Thymus (tissue), 11 donors: ENCODE measurements around the gene MBP. TPM values are rescaled to one million over a fixed set of nuclear protein-coding genes. Genes with fewer than 3 reads are reported as not detected.

Source experiments
- DNase-seq, 9 donors: peaks; one replicate each; pipeline ENCODE4 v3.0.0-alpha.2; 2013; ENCODE audit warnings: low spot score in 9 of 9, low read depth in 6 of 9, missing footprints in 1 of 9
- H3K27ac ChIP-seq, 2 donors: one replicate each; pipeline ENCODE4 v1.5.1; 2013; ENCODE audit warnings: control low read depth in 1 of 2, low read depth in 1 of 2, low read length in 1 of 2, mild to moderate bottlenecking in 1 of 2, moderate library complexity in 1 of 2
- H3K27me3 ChIP-seq, 2 donors: one replicate each; pipeline ENCODE4 v1.5.1; 2013; ENCODE audit warnings: low read length in 1 of 2; ENCODE audit not compliant: control insufficient read depth in 2 of 2, insufficient read depth in 1 of 2
- H3K36me3 ChIP-seq, 2 donors: one replicate each; pipeline ENCODE4 v1.5.1; 2013; ENCODE audit warnings: low read length in 1 of 2, mild to moderate bottlenecking in 1 of 2, moderate library complexity in 1 of 2; ENCODE audit not compliant: control insufficient read depth in 2 of 2, insufficient read depth in 2 of 2
- H3K4me1 ChIP-seq, 2 donors: one replicate each; pipeline ENCODE4 v1.5.1; 2013; ENCODE audit warnings: low read length in 2 of 2; ENCODE audit not compliant: control insufficient read depth in 2 of 2, insufficient read depth in 2 of 2
- H3K4me3 ChIP-seq, 2 donors: one replicate each; pipeline ENCODE4 v1.5.1; 2013; ENCODE audit warnings: low read length in 2 of 2, control low read depth in 1 of 2, mild to moderate bottlenecking in 1 of 2
- H3K9me3 ChIP-seq, 2 donors: one replicate each; pipeline ENCODE4 v1.5.1; 2013; ENCODE audit warnings: low read length in 1 of 2, mild to moderate bottlenecking in 1 of 2; ENCODE audit not compliant: control insufficient read depth in 2 of 2, insufficient read depth in 1 of 2
- WGBS: extraction: QIAGEN DNeasy Blood & Tissue Kit; methylation state at CpG from one replicate; pipeline ENCODE4 v1.1.7; 2013; 5-methylcytosine and 5-hydroxymethylcytosine counted together
- polyA plus RNA-seq: library from polyadenylated mRNA; stranded (reverse); fragments of 200-250 nt; gene quantifications from one replicate; pipeline ENCODE4 v1.2.3, GENCODE V29; 2013
- total RNA-seq: library from RNA; stranded (reverse); fragments of 120-200 nt; gene quantifications from one replicate; pipeline ENCODE4 v1.2.4, GENCODE V29; 2013
- donor health status: healthy.

MBP gene
- total and polyA plus RNA-seq, 2 donors, result 16.1 to 16.3 TPM

GRCh38 chr18:77133051-77133834, 660 bp upstream of the MBP start:
- DNase-seq, result peak in 1 of 9 donors; percentile 30
- peak overlapping the region in 1 of 2 donors; percentile 80 for H3K27ac ChIP-seq

DNA sequence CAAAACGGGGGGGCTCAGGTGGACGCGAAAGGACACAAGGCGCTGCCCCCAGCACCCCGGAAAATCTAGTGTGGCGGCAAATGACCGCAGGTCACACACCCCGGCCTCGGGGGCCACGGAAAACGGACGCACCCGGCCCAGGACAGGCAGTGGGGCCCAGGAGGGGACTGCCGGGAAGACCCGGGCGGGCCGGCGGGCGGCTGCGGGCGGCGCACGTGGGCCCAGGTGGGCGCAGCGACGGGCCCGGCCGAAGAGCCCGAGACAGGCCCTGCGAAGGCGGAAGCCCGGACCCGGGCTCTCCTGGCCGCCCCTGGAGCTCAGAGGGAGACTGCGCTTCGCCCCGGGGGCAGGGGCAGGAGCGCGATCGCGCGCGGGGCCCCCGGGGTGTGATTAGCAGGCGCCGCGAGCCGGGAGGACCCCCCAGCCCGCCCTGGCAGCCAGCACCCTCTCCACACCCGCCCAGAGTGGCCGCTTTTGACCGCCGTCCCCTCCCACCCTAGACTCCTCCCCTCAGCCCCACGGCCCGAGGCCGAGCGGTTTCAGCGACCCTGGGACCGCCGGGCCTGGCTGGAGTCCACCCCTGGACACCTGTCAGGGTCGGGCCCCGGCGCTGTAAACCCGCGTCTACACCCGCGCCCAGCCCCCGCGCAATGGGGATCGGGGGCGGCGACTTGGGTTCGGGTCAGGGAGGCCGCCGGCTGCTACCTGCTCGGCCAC, 773 bp downstream of the MBP start:
- Histone ChIP-seq H3K27ac (peak overlapping the region; percentile 57 to 80), H3K4me3 (peak overlapping the region; percentile 51 to 54), H3K9me3 (no peaks in the 10 kb centered on the region), H3K36me3 (no peaks in the 10 kb centered on the region), H3K27me3 (peaks cover 24 to 53% of the 10 kb centered on the region in 2 donors), H3K4me1 (peaks cover 2 to 46% of the 10 kb centered on the region in 2 donors)
- peak in 1 of 9 donors; percentile 31 for DNase-seq
- under 1% methylated on average over 76 of the region's 76 CpGs for WGBS

More at GRCh38 chr18:77133051-77133834, 660 bp upstream of the MBP start:
- H3K4me3 ChIP-seq, result peak overlapping the region; percentile 12 to 54
- H3K27me3 ChIP-seq, result peaks cover 24 to 53% of the 10 kb centered on the region in 2 donors
- no peaks in the 10 kb centered on the region for H3K36me3 ChIP-seq
- H3K9me3 ChIP-seq, result no peaks in the 10 kb centered on the region
- H3K4me1 ChIP-seq, result peaks cover 2 to 40% of the 10 kb centered on the region in 2 donors
- 44% methylated on average over 44 of the region's 44 CpGs for WGBS

GRCh38 chr18:77131100-77131651, 1.4 kb downstream of the MBP start:
- H3K4me1 ChIP-seq, result peaks cover 2 to 46% of the 10 kb centered on the region in 2 donors
- WGBS, result under 1% methylated on average over 31 of the region's 31 CpGs
- H3K4me3 ChIP-seq, result peak overlapping the region; percentile 51 to 54
- H3K9me3 ChIP-seq, result no peaks in the 10 kb centered on the region
- H3K27me3 ChIP-seq, result peaks cover 24 to 53% of the 10 kb centered on the region in 2 donors
- H3K27ac ChIP-seq, result peak overlapping the region; percentile 54 to 60
- H3K36me3 ChIP-seq, result no peaks in the 10 kb centered on the region
- peak in 1 of 9 donors; percentile 54 for DNase-seq

GRCh38 chr18:77130229-77131099, 2.1 kb downstream of the MBP start:
- Histone ChIP-seq H3K4me3 (peak overlapping the region; percentile 5 to 51), H3K27me3 (peaks cover 24 to 51% of the 10 kb centered on the region in 2 donors), H3K4me1 (peaks cover 2 to 46% of the 10 kb centered on the region in 2 donors), H3K36me3 (no peaks in the 10 kb centered on the region), H3K9me3 (no peaks in the 10 kb centered on the region), H3K27ac (peak overlapping the region; percentile 19 to 20)
- 50% methylated on average over 27 of the region's 27 CpGs for WGBS
- DNase-seq, result peak in 1 of 9 donors; percentile 33

- no peak overlapping the region for H3K4me3 ChIP-seq
- peaks cover 12 to 51% of the 10 kb centered on the region in 2 donors for H3K4me1 ChIP-seq
- H3K27me3 ChIP-seq, result peaks cover 24 to 49% of the 10 kb centered on the region in 2 donors
- DNase-seq, result no peak
- 93% methylated on average over 7 of the region's 7 CpGs for WGBS
- no peaks in the 10 kb centered on the region for H3K36me3 ChIP-seq
- H3K27ac ChIP-seq, result no peak overlapping the region
- H3K9me3 ChIP-seq, result peaks cover 0 to 1% of the 10 kb centered on the region in 2 donors
These were observed 3.4 kb downstream of the MBP start for GRCh38 chr18:77129150-77129551.

DNA sequence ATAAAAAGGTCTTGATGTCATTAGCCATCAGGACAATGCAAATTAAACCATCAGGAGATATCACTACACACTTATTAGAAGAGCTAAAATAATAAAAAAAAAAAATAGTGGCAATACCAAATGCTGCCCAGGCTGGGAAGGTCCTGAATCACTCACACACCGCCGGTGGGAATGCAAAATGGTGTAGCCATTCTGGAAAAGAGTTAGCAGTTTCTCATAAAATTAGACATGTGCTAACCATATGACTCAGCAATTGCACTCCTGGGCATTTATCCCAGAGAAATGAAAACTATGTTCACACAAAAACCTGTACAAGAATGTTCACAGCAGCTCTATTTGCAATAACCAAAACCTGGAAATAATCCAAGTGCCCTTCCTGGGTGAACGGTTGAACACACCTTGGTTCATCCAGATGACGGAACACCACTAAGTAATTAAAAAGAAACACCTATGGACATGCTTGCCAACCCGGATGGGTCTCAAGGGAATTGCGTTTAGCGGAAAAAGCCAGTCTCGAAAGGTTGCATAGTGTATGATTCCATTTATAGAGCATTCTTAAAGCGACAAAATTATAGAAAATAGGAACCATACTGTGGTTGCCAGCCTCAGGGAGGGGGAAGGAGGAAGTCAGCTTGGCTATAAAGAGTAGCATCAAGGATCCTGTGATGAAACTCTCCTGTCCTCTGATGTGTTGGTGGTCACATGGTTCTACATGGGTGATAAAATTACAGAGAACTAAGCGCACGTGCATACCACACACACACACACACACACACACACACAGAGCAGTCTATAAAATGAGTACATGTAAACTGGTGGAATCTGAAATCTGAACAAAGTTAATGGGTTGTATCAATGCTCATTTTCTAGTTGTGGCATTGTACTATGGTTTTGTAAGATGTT, 4.6 kb downstream of the MBP start:
- peak overlapping the region in 1 of 2 donors; percentile 42 for H3K27ac ChIP-seq
- peak in 1 of 9 donors; percentile 58 for DNase-seq

DNA sequence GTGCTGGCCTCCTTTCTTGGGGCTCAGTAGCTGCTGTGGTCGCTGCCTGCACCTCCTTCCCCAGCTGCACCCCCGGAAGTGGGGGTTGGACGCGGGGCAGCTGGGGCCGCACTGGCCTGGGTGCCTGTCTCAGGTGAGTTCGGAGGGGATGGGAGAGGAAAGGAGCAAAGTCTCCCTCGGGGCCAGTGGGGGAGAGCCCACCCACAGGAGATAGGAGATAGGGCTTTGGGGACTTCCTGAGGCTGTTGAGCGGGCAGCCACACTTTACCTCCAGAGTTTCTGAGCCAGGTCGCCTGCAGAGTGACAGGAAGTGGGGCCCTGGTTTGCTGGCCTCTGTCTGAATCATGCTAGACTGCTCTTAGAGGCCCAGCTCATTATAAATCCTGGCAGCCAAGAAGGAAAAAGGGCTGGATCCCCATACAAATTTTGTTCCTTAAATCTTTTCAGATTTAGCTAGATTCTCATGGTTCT, 8.1 kb downstream of the MBP start:
- no peaks in the 10 kb centered on the region for H3K36me3 ChIP-seq
- 6% methylated on average over 9 of the region's 9 CpGs for WGBS
- H3K27ac ChIP-seq, result peak overlapping the region; percentile 15 to 65
- peaks cover 14 to 28% of the 10 kb centered on the region in 2 donors for H3K4me1 ChIP-seq
- peak in 2 of 9 donors; percentile 52 to 78 for DNase-seq
- H3K4me3 ChIP-seq, result peak overlapping the region; percentile 19 to 26
- peaks cover 1 to 2% of the 10 kb centered on the region in 2 donors for H3K9me3 ChIP-seq
- peaks cover 3 to 4% of the 10 kb centered on the region in 2 donors for H3K27me3 ChIP-seq

More for the DNA sequence above, 4.6 kb downstream of the MBP start:
- H3K4me3 ChIP-seq, result no peak overlapping the region
- WGBS, result 14% methylated on average over 11 of the region's 11 CpGs
- no peaks in the 10 kb centered on the region for H3K36me3 ChIP-seq
- peaks cover 18 to 38% of the 10 kb centered on the region in 2 donors for H3K27me3 ChIP-seq
- peaks cover 0 to 1% of the 10 kb centered on the region in 2 donors for H3K9me3 ChIP-seq
- peaks cover 14 to 49% of the 10 kb centered on the region in 2 donors for H3K4me1 ChIP-seq
